ENCODE results near the gene NOD2.

The NOD2 gene

DNA sequence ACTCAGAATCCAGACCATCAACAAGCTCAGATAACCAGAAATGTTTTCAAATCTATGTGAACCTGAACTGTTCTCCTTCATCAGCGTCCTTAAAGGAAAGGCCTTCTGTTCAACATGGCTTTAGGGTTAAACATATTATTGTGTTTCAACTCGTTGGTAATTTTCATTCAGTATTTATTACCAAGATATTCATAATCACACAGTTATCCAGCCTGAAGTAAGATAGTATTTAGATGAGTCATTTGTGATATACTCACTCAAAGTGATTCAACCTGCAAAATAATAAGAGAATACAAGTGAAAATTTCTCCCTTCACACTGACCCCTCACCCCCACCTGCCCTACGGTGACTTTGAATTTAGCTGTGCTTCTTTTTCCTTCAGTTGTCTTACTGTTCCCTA is 51.5 kb downstream of the NOD2 start:
- Histone ChIP-seq H2AFZ (no peak overlapping the region), H3K4me1 (peaks cover 5% of the 10 kb centered on the region), H3K36me3 (ENCODE audit: control insufficient read depth, insufficient read depth, low read length) (no peaks in the 10 kb centered on the region), H3K27ac (no peak overlapping the region), H3K4me2 (ENCODE audit: low read length) (no peak overlapping the region), H3K9me3 (ENCODE audit: control insufficient read depth, low read length) (no peaks in the 10 kb centered on the region), H3K79me2 (peaks cover 5% of the 10 kb centered on the region), H3K4me3 (ENCODE audit: low read depth, low read length) (no peak overlapping the region), H3K27me3 (ENCODE audit: control insufficient read depth, insufficient read depth, low read length) (no peaks in the 10 kb centered on the region), H3K9ac (no peak overlapping the region)
- TF ChIP-seq, protein P1, sequence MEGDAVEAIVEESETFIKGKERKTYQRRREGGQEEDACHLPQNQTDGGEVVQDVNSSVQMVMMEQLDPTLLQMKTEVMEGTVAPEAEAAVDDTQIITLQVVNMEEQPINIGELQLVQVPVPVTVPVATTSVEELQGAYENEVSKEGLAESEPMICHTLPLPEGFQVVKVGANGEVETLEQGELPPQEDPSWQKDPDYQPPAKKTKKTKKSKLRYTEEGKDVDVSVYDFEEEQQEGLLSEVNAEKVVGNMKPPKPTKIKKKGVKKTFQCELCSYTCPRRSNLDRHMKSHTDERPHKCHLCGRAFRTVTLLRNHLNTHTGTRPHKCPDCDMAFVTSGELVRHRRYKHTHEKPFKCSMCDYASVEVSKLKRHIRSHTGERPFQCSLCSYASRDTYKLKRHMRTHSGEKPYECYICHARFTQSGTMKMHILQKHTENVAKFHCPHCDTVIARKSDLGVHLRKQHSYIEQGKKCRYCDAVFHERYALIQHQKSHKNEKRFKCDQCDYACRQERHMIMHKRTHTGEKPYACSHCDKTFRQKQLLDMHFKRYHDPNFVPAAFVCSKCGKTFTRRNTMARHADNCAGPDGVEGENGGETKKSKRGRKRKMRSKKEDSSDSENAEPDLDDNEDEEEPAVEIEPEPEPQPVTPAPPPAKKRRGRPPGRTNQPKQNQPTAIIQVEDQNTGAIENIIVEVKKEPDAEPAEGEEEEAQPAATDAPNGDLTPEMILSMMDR (IDR thresholded peaks at IDR 0.05) = no peak

DNA sequence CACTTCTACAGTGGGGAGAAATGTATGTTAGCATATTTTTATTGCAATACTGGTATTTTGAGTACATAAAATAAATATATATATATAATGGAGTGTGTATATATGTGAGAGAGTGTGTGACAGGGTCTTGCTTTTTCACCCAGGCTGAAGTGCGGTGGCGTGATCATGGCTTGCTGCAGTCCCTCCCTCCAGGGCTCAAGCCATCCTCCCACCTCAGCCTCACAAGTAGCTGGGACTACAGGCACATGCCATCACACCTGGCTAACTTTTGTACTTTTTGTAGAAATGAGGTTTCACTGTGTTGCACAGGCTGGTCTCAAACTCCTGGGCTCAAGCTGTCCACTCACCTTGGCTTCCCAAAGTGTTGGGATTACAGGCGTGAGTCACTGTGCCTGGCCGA is 52.5 kb downstream of the NOD2 start:
- H3K79me2 ChIP-seq = peaks cover 6% of the 10 kb centered on the region
- no peaks in the 10 kb centered on the region for H3K27me3 ChIP-seq (ENCODE audit: control insufficient read depth, insufficient read depth, low read length)
- peaks cover 5% of the 10 kb centered on the region for H3K4me1 ChIP-seq
- no peak overlapping the region for H3K4me2 ChIP-seq (ENCODE audit: low read length)
- H3K4me3 ChIP-seq (ENCODE audit: low read depth, low read length) = no peak overlapping the region
- H3K9ac ChIP-seq = no peak overlapping the region
- H3K9me3 ChIP-seq (ENCODE audit: control insufficient read depth, low read length) = no peaks in the 10 kb centered on the region
- H3K27ac ChIP-seq = no peak overlapping the region
- TF ChIP-seq, protein P1 (IDR thresholded peaks at IDR 0.05) = no peak
- no peak overlapping the region for H2AFZ ChIP-seq
- H3K36me3 ChIP-seq (ENCODE audit: control insufficient read depth, insufficient read depth, low read length) = no peaks in the 10 kb centered on the region

DNA sequence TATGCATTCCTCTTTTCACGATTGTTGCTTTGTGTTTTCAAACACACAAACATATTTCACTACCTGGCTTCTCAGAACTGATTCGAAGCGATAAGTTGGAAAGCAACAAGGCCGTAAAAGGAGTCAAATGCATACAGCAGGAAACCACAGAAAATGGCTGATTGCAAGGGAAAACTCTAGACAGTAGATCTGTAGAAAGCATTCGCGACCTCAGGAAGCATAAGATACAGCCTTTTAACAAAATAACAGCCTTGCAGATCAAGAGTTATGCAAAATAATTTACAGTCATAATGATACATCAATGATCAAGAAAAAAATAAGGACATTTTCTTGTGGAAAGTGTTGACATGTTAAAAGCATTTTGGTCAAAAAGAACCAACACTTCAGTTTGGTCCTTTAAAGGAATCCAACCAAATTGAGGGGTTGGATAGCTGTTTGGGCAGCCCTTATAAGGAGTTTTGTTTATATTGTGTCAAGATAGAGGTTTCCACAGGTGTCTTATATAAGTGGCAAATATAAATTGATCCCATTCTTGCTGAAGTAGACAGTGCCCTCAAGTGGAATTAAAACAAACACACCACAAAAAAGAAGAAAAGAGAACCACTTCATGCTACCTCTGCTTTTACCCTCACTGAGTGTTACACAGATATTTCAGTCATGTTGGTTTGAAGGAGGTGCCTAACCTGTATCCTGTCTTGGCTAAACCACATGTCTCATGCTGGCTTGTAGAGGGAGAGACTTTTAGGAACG is 54.0 kb downstream of the NOD2 start:
- TF ChIP-seq, protein P1 (IDR thresholded peaks at IDR 0.05) = peak; percentile 12
- H3K36me3 ChIP-seq (ENCODE audit: control insufficient read depth, insufficient read depth, low read length) = no peaks in the 10 kb centered on the region

DNA sequence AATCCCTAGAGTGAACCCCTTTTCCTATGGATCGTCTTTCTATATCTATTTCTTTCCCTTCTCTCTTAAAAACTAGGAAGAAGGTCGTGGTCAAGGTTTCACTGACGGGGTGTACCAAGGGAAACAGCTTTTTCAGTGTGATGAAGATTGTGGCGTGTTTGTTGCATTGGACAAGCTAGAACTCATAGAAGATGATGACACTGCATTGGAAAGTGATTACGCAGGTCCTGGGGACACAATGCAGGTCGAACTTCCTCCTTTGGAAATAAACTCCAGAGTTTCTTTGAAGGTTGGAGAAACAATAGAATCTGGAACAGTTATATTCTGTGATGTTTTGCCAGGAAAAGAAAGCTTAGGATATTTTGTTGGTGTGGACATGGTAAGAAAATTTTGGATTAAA is 58.1 kb downstream of the NOD2 start:
- no peak overlapping the region for H3K4me3 ChIP-seq (ENCODE audit: low read depth, low read length)
- no peaks in the 10 kb centered on the region for H3K27me3 ChIP-seq (ENCODE audit: control insufficient read depth, insufficient read depth, low read length)
- H3K9me3 ChIP-seq (ENCODE audit: control insufficient read depth, low read length) = no peaks in the 10 kb centered on the region
- TF ChIP-seq, protein P1 (IDR thresholded peaks at IDR 0.05) = no peak
- no peak overlapping the region for H3K4me2 ChIP-seq (ENCODE audit: low read length)
- no peaks in the 10 kb centered on the region for H3K4me1 ChIP-seq
- no peak overlapping the region for H2AFZ ChIP-seq
- no peak overlapping the region for H3K27ac ChIP-seq
- H3K79me2 ChIP-seq = peaks cover 10% of the 10 kb centered on the region
- no peaks in the 10 kb centered on the region for H3K36me3 ChIP-seq (ENCODE audit: control insufficient read depth, insufficient read depth, low read length)
- H3K9ac ChIP-seq = no peak overlapping the region

More for the DNA sequence above, 54.0 kb downstream of the NOD2 start:
- Histone ChIP-seq H3K4me2 (ENCODE audit: low read length) (no peak overlapping the region), H2AFZ (no peak overlapping the region), H3K9ac (no peak overlapping the region), H3K27ac (no peak overlapping the region), H3K27me3 (ENCODE audit: control insufficient read depth, insufficient read depth, low read length) (no peaks in the 10 kb centered on the region), H3K4me3 (ENCODE audit: low read depth, low read length) (no peak overlapping the region), H3K79me2 (peaks cover 7% of the 10 kb centered on the region), H3K4me1 (peaks cover 5% of the 10 kb centered on the region), H3K9me3 (ENCODE audit: control insufficient read depth, low read length) (no peaks in the 10 kb centered on the region)
